Activated naive CD8-positive, alpha-beta T cell treated with anti-CD3 and anti-CD28 coated beads, Interleukin-2, amount 50 U/mL, for 16 hours (primary cell): ENCODE results near the gene JPH3.
"Not testable (repeated sequence)": the region's sequence is repeated elsewhere in the genome, so short reads cannot be mapped to it uniquely, and the experiment has no call there.

Experiments used
- DNase-seq: peaks from one replicate; pipeline ENCODE4 v3.0.0-alpha.2; 2020; ENCODE audit warnings: low read depth, low spot score

JPH3 gene

DNA sequence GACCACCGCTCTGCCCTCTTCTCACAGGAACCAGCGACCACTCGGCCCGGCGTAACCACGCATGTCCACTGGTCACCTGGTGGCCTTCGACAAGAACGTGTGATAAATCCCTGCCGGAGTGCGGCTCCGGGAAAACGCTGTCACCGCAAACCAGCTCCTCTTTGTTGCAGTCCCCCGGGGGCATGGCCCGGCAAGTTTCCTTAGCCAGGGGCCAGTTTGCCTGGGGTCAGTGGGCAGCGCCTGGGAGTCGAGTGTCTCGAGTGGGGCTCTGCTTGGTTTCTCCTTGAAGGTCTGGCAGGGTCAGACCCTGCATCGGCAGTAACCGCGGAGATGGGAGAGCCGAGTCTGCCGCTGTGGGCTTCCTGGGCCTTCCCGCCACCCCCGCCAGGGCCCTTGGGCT, 52.5 kb downstream of the JPH3 start:
- no peak for DNase-seq

DNA sequence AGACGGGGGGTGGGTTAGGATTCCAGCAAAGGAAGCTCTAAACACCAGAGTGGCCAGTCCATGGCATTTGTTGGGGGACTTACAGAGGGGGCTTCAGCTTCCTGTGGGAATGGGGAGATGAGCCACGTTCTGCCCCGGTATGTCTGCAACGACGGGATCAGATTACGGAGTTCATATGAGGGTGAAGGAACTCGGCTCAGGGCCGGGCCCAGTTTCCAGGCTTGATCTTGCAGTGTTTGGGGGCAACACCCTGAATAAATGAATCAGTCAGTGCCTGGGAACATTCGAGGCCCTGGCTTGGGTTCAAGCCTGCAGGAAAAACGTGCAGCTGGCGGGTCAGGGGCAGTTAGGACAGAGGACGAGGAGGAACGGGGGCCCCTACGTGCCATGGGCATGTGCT, 54.0 kb downstream of the JPH3 start:
- no peak for DNase-seq

GRCh38 chr16:87657621-87658192, 55.4 kb downstream of the JPH3 start:
- no peak for DNase-seq

DNA sequence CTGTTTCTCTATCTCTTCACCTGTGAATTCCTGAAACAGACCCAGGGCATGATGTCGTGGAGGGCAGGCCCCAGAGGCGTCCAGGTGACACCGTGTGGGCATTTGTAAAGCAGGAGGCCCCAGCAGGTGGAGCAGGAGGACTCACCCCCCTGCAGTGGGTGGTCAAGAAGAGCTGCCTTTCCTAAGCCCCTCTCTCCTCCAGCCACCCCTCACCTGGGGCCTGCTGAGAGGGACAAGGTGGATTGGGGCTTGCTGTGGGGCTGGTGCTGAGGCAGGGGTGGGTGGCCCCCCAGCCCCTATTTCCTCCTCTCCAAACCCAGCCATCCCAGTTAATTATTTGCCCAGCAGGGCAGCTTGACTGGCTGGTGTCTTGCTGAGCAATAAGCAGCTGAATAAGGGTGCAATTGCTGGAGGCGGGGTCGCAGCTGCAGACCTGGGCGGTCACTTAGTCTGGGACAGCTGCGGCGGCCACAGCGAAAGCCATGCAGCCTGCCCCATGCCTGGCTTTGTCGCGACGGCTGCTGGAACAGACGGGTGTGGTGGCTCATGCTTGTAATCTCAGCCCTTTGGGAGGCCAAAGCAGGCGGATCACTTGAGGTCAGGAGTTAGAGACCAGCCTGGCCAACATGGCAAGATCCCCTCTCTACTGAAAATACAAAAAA, 56.4 kb downstream of the JPH3 start:
- no peak for DNase-seq

DNA sequence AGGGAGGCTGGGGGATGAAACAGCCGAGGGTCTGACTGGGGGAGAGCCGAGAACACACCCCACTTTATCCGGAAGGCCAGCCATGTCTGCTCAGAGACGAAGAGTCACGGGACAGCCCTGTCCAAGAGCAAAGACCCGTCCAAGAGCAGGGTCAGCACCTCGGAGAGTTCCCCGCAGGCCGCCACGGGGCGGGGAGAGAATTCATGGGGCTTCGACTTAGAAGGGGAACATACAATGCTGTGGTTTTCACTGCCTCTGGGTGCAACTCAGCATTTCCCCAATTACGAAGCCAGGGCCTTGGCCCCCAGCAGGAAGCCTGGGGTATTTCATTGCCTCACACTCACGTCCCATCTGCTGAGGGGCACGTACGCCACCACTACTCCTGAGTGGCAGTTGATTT, 59.3 kb downstream of the JPH3 start:
- no peak for DNase-seq

DNA sequence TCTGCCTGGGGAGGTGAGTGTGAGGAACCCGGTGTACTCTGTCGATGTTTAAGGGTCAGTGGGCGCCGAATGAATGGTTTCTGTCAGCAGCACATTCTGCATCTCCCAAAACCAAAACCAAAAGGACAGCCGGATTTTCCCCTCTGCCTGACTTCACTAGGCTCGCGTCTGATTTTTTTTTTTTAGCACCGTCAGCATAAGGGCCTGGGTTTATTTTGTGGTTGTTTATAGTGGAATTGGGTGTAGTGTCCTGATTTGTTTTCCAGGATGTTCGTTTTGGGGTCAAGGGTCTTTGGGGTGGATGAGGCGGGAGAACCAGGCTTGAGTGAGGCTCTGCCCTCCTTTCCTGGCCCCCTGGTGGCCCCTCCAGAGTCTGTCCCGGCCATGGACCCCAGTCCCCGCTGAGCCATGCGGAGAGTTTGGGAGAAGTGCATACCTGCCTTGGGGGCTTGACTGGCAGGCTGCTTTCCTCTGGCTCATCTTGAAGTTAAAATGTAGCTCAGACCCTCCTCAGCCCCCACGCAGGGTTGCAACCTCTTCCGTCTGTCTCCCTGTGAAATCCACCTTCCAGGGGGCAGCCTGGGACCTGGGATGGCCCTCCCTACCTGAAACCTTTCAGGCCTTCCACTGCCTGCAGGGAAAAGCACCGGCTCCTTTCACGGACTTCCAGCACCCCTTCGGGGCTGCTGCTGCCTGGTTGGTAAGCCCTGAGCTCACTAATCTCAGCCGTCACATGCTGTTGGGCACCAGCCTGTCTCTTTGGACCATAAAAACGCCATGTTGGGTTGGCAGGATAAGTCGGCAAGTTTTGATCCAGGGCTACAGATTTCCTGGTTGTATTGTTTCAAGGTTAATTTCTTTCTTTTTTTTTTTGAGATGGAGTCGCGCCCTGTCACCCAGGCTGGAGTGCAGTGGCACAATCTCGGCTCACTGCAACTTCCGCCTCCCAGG, 60.2 kb downstream of the JPH3 start:
- DNase-seq, result no peak

DNA sequence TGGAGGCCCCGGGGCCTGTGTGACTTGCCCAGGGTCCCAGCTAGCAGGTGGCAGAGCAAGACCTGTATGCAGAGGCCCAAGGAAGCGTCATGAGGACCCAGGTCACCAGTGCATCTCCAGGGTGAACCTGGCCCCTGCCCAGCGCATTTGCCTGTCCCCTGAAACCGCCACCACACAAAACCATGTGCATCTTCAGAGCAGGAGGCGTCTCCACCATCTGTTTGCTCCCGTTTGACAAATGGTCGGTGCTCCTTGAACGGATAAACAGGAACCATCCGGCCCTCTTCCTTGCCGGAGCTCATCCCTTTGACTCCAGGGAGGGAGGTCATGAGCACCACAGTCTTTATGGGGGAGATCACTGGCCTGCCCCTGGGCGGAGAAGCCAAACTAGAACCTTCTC, 62.5 kb downstream of the JPH3 start:
- no peak for DNase-seq

- DNase-seq, result no peak
Observed at GRCh38 chr16:87665193-87665592, 62.9 kb downstream of the JPH3 start.

GRCh38 chr16:87666919-87667318, 64.6 kb downstream of the JPH3 start:
- no peak for DNase-seq

- no peak for DNase-seq
Observed at GRCh38 chr16:87667443-87667842, 65.1 kb downstream of the JPH3 start.

GRCh38 chr16:87667946-87668345, 65.6 kb downstream of the JPH3 start:
- no peak for DNase-seq

- no peak for DNase-seq
Observed at GRCh38 chr16:87669672-87670071, 67.4 kb downstream of the JPH3 start.

DNA sequence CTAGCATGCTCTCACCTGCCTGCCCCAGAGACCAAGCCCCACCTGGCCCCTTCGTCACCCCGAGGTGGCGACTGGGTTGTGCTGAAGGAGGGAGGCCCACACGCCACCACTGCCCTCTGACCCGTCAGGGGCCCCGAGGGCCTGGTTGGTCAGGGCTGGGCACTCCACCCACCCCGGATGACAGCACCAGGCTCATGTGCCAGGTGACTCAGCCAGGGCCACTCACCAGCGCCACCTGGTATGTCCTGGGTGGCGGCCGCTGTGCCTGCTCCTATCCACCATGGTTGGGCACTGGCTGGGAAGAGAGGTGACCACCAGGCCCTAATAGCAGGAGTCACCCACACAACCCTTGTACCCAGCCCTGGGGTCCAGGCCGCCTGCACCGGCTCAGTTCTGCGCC, 68.9 kb downstream of the JPH3 start:
- DNase-seq, result no peak

DNA sequence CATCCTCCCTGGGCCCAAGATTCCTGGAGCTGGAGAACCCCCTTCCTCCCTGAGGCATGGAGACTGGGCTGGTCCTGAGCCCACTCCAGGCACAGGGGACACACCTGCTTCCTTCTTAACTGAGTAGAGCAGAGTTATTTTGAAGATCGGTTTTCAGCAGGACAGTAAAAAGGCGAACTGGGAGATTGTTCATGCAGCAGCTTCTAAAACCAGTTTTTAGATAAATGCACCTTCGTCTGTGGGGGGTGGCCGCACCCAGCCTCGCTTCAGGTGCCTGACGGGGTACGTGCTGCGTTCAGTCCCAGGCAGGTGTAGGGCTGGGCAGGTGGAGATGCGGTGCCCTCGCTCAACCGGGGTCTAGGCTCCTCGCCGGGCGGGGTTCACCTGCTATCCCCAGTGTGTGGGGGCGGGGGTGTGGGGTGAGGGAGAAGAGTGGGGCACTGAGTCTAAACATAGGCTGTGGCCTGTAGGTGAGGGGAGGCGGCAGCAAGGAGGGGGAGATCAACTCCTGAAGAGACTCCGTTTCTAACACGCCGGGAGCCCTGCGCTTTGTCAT, 69.5 kb downstream of the JPH3 start:
- DNase-seq, result no peak

DNA sequence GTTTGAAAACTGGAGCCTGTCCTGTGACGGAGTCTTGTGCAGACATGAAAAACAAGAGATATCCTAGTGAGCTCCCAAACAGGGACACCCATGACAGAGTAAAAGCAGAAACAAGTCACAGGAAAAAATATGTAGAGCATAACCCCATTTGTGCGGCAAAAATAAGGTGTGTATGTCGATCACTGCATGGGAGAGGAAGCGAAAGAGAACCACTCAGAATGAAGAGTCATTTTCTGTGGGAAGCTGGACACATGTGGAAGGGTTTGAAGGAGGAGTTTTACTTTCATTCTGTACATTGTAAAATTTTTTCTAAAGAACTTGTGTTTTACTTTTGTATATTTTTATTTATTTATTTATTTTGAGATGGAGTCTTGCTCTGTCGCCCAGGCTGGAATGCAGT, 72.1 kb downstream of the JPH3 start:
- DNase-seq, result no peak

DNA sequence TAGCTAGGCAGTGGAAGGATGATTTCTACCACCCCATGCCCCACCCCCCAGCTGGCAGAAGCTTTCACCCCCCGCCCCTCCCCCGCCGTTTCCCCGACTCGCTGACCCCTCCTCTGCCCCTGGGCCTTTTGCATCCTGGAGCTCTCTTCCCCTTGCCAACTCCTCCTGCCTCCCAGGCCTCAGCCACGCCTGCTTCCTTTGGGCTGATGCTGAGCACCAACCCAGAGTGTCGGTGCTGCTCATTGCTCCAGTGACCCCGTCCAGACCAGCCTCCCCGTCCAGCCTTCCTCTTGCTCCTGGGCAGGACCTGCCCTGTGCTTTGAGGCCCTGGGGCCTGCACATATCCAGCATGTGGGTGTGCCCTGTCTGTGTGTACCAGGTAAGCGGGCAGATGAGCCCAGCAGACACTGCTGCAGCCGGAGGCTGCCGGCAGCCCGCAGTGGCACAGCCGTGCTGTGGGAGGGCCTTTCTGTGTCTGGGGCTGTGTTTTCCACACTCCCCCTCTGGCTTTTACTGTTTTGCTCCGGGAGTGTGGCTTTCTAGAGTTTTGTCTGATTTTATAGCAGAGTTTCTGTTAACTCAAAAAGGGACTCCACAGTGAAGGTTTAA, 72.9 kb downstream of the JPH3 start:
- DNase-seq, result no peak

DNA sequence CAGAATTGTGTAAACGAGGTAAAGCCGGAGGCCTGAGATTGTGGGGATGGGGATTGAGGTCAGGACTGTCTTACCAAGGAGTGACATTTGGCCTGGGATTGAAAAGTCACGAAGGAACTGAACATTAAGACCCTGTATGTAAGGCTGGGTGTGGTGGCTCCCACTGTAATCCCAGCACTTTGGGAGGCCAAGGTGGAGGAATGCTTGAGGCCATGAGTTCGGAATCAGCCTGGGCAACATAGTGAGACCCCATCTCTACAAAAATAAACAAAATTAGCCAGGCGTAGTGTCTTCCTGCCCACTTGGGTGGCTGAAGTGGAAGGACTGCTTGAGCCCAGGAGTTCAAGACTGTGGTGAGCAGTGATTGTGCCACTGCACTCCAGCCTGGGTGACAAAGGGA, 75.5 kb downstream of the JPH3 start:
- no peak for DNase-seq

- DNase-seq, result no peak
Observed at GRCh38 chr16:87678618-87679017, 76.3 kb downstream of the JPH3 start.

DNA sequence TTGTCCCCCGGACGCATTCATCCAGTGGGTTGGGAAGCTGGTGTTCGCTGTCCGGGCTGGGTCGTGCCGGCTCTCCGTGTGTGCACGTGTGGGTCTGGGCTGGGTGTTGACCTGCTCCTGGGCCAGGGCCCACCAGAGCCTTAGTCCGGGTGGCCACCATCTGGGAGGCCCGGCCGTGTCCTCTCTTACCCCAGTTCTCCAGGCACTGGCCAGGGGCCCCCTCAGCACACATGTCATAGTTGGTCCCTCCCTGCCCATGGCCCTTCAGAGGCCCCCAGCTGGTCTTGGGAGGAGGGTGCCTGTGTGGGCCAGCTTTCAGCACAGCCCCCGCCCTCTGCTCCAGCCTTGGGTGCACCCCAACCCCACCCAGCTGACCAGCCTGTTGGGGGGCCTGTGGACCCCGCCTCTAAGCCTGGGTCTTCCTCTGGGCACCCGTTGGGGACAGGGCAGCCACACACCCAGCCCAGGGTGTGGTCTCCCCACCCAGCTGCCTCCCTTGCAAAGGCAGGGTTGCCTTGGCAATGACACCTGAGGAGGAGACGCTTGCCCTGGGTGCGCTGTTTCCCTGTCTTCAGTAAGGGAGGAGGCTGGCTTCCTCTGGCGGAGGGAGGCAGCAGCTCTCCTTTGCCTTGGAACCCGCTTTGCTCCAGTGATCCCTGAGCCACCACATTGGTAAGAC, 77.4 kb downstream of the JPH3 start:
- DNase-seq, result no peak

DNA sequence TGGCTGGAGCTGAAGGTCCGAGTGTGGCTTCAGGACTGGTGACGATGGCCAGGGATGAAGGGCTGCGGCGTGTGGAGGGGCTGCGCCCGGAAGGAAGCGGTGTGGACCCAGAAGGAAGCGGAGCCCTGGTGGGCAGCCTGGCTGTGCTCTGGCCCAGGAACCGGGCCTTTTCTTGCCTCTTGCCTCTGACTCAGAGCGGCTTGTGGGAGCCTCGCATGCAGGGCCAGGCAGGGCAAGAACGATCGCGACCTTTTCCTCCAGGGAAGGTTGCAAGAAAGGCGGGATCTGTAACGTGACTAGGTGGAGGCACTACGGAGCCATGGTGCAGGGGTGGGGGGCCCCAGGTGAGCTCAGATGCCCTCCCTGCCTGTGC, 78.0 kb downstream of the JPH3 start:
- DNase-seq, result no peak

DNA sequence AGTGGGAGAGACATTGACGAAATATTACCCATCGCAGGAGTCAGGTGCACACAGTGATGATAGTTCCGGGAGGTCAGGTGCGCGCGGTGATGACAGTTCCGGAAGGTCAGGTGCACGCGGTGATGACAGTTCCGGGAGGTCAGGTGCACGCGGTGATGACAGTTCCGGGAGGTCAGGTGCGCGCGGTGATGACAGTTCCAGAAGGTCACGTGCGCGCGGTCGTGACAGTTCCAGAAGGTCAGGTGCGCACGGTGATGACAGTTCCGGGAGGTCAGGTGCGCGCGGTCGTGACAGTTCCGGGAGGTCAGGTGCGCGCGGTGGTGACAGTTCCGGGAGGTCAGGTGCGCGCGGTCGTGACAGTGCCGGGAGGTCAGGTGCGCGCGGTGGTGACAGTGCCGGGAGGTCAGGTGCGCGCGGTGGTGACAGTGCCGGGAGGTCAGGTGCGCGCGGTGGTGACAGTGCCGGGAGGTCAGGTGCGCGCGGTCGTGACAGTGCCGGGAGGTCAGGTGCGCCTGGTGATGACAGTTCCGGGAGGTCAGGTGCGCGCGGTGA, 78.8 kb downstream of the JPH3 start:
- not testable (repeated sequence) for DNase-seq
